K562 treated with DMSO at 1 percent for 12 hours (cell line): ENCODE results near the gene EIF3F. TPM values are rescaled to one million over a fixed set of nuclear protein-coding genes. Genes with fewer than 3 reads are reported as not detected.

ENCODE experiments used
- total RNA-seq: library from RNA; unstranded; fragments of 300-600 nt; gene quantifications from 2 replicates; pipeline ENCODE4 v1.2.3, GENCODE V29; 2022; ENCODE audit not compliant: insufficient read depth

Gene EIF3F
- 712 and 957 TPM in 2 replicates for total RNA-seq

GRCh38 chr11:7986768-7987559 is at the start of gene EIF3F:
EIF3F (plus strand) TSS chr11:7987337; CDS start chr11:7987353, 16 bp downstream.

GRCh38 chr11:7941608-7942007 is 45.5 kb upstream of the EIF3F start, which contains the start of gene OR10A3:
OR10A3 (minus strand) TSS chr11:7941708; CDS start chr11:7939520, 2,188 bp downstream.

GRCh38 chr11:7965386-7965785 is 21.8 kb upstream of the EIF3F start, which contains the start of gene NLRP10:
NLRP10 (minus strand) TSS chr11:7965447; CDS start chr11:7963495, 1,952 bp downstream.

Other genes starting within 250 kb of the EIF3F start
- gene OR5P2, start 190.4 kb upstream of the EIF3F start, total RNA-seq = not detected in 2 replicates
- not detected in 2 replicates for gene OR5P3, start 156.5 kb upstream of the EIF3F start, total RNA-seq
- not detected in 2 replicates for gene OR10A6, start 56.1 kb upstream of the EIF3F start, total RNA-seq
- gene OR10A3, start 45.6 kb upstream of the EIF3F start, total RNA-seq = not detected in 2 replicates
- gene NLRP10, start 21.9 kb upstream of the EIF3F start, total RNA-seq = not detected in 2 replicates
- not detected in 2 replicates for gene TUB, start 93.9 kb downstream of the EIF3F start, total RNA-seq
- gene RIC3, start 181.7 kb downstream of the EIF3F start, total RNA-seq = not detected in 2 replicates